IPS DF 4.7 (cell line): ENCODE measurements around the gene HIC1.

Experiments used
- DNase-seq: peaks from one replicate; pipeline ENCODE4 v3.0.0-alpha.2; 2013; ENCODE audit warnings: low spot score; ENCODE audit errors: extremely low read depth

Gene HIC1

GRCh38 chr17:2024572-2025219 is 30.2 kb upstream of the HIC1 start:
- DNase-seq: no peak

GRCh38 chr17:2025220-2025621 is 29.7 kb upstream of the HIC1 start, which contains the start of gene RTN4RL1:
Gene RTN4RL1, minus strand, starts transcription at chr17:2025334. Its CDS starts 469 bp downstream, at chr17:2024865.
- DNase-seq: no peak

GRCh38 chr17:2025622-2026309 is 29.1 kb upstream of the HIC1 start:
- DNase-seq: no peak

GRCh38 chr17:2027528-2028233 is 27.2 kb upstream of the HIC1 start:
- no peak for DNase-seq

- no peak for DNase-seq
Measured at GRCh38 chr17:2028234-2028614, 26.7 kb upstream of the HIC1 start.

- no peak for DNase-seq
Measured at GRCh38 chr17:2028737-2029136, 26.2 kb upstream of the HIC1 start.

- no peak for DNase-seq
Measured at GRCh38 chr17:2029911-2030778, 24.8 kb upstream of the HIC1 start, which contains the start of gene DPH1. Gene DPH1, plus strand, starts transcription at chr17:2030153. Its CDS starts 17 bp downstream, at chr17:2030170.

GRCh38 chr17:2030779-2031163 is 24.1 kb upstream of the HIC1 start:
- DNase-seq: no peak

GRCh38 chr17:2033153-2033552 is 21.8 kb upstream of the HIC1 start:
- DNase-seq: no peak

GRCh38 chr17:2034157-2034556 is 20.7 kb upstream of the HIC1 start:
- DNase-seq: no peak

GRCh38 chr17:2034806-2035540 is 19.9 kb upstream of the HIC1 start:
- no peak for DNase-seq

GRCh38 chr17:2035541-2036488 is 19.1 kb upstream of the HIC1 start:
- DNase-seq: no peak

- no peak for DNase-seq
Measured at GRCh38 chr17:2037155-2037554, 17.7 kb upstream of the HIC1 start.

GRCh38 chr17:2040219-2040827 is 14.6 kb upstream of the HIC1 start:
- DNase-seq: no peak

- no peak for DNase-seq
Measured at GRCh38 chr17:2040942-2041560, 13.9 kb upstream of the HIC1 start.

GRCh38 chr17:2041561-2042389 is 13.1 kb upstream of the HIC1 start, which contains the start of gene OVCA2:
Gene OVCA2, plus strand, starts transcription at chr17:2042022. Its CDS starts 26 bp downstream, at chr17:2042048.
- DNase-seq: no peak

- no peak for DNase-seq
Measured at GRCh38 chr17:2042390-2042847, 12.5 kb upstream of the HIC1 start.

- DNase-seq: no peak
Measured at GRCh38 chr17:2042933-2043332, 12.0 kb upstream of the HIC1 start.
